Measurements from ENCODE around the gene MBNL3. TPM values are rescaled to one million over a fixed set of nuclear protein-coding genes. Genes with fewer than 3 reads are reported as not detected.

Gene MBNL3
- total and polyA plus RNA-seq, 2 donors (not counting 3 experiments of a cell fraction or from before 2014, with no cell fraction given) = 1.8 to 5.6 TPM

DNA sequence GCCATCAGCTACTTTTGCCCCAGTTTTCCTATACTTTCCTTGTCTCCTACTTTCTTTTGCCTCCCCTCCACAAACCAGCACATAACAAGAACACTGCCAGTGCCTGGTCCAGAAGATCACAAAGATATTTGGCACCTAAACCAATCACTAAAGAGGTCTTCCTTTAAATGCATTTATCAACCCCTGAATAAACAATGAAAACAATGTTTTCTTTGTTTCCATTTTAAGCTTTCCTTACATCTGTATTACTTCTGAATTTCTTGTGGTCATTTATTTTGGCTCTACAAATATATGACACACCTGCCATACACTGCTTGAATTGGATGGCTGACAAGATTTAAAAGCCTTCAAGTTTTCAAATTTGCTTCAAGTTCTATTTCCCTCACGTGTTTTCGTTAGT lies 43.9 kb downstream of the MBNL3 start:
- intact Hi-C loops (cut with micrococcal nuclease) = no loop called here
- Histone ChIP-seq H3K4me2 (ENCODE audit: insufficient read depth, low read length) (no peak overlapping the region), H3K27ac (ENCODE audit: insufficient read depth, low read depth, low read length) (no peak overlapping the region), H3K4me1 (ENCODE audit: control insufficient read depth, extremely low read depth, insufficient read depth, low read length) (no peaks in the 10 kb centered on the region), H4K20me1 (replicated peaks; ENCODE audit: control insufficient read depth, extremely low read depth, insufficient read depth, low read length) (no peaks in the 10 kb centered on the region), H3K36me3 (ENCODE audit: control insufficient read depth in 2 of 2, extremely low read depth in 1 of 2, insufficient read depth in 2 of 2, low read length in 2 of 2) (no peaks in the 10 kb centered on the region), H3K79me2 (ENCODE audit: control insufficient read depth, insufficient read depth, low read length) (no peaks in the 10 kb centered on the region), H3K27me3 (ENCODE audit: control insufficient read depth in 2 of 2, insufficient read depth in 2 of 2, low read length in 2 of 2) (no peaks in the 10 kb centered on the region), H3K9me1 (replicated peaks; ENCODE audit: control insufficient read depth, extremely low read depth, insufficient read depth, low read length) (no peaks in the 10 kb centered on the region), H2AFZ (ENCODE audit: low read depth, low read length) (no peak overlapping the region), H3K4me3 (replicated peaks in 1 of 3; ENCODE audit: insufficient read depth in 1 of 3, low read depth in 1 of 3, low read length in 3 of 3) (no peak overlapping the region), H3K9me3 (replicated peaks; ENCODE audit: control insufficient read depth, insufficient read depth, low read length) (no peaks in the 10 kb centered on the region), H3K9ac (replicated peaks; ENCODE audit: extremely low read depth, insufficient read depth, low read length) (no peak overlapping the region)
- FAIRE-seq = no peak
- dilution Hi-C loops (cut with MboI; ENCODE audit: extremely low pct_ligation_motif_present, low sequenced_read_pairs) = no loop called here
- ChIA-PET CTCF (no interaction called here), POLR2A (no interaction called here)
- DNase-seq (ENCODE audit: low read depth, low spot score) = no peak
- BruUV-seq (replicated peaks) = no TSS peak
- TF ChIP-seq FOS (IDR thresholded peaks at IDR 0.05; ENCODE audit: borderline replicate concordance, insufficient read depth, low read length) (no peak), MYC (IDR thresholded peaks at IDR 0.05; ENCODE audit: low read depth, low read length) (no peak), POLR2A (IDR thresholded peaks at IDR 0.05; ENCODE audit: low read depth, low read length) (no peak), POLR2AphosphoS5 (IDR thresholded peaks at IDR 0.05; ENCODE audit: insufficient read depth, low read depth, low read length) (no peak), GATA2 (IDR thresholded peaks at IDR 0.05; ENCODE audit: insufficient read depth, insufficient read length, low read depth, low read length) (no peak), JUN (IDR thresholded peaks at IDR 0.05; ENCODE audit: borderline replicate concordance, insufficient read depth, insufficient read length, low read depth) (no peak), EZH2 (IDR thresholded peaks at IDR 0.05; ENCODE audit: borderline replicate concordance, low read depth, low read length, severe bottlenecking) (no peak)
- TF ChIP-seq, protein P1, sequence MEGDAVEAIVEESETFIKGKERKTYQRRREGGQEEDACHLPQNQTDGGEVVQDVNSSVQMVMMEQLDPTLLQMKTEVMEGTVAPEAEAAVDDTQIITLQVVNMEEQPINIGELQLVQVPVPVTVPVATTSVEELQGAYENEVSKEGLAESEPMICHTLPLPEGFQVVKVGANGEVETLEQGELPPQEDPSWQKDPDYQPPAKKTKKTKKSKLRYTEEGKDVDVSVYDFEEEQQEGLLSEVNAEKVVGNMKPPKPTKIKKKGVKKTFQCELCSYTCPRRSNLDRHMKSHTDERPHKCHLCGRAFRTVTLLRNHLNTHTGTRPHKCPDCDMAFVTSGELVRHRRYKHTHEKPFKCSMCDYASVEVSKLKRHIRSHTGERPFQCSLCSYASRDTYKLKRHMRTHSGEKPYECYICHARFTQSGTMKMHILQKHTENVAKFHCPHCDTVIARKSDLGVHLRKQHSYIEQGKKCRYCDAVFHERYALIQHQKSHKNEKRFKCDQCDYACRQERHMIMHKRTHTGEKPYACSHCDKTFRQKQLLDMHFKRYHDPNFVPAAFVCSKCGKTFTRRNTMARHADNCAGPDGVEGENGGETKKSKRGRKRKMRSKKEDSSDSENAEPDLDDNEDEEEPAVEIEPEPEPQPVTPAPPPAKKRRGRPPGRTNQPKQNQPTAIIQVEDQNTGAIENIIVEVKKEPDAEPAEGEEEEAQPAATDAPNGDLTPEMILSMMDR (IDR thresholded peaks at IDR 0.05; ENCODE audit: extremely low read depth in 1 of 2, insufficient read depth in 1 of 2, low read depth in 1 of 2, low read length in 2 of 2) = no peak
- TF ChIP-seq, protein P2, sequence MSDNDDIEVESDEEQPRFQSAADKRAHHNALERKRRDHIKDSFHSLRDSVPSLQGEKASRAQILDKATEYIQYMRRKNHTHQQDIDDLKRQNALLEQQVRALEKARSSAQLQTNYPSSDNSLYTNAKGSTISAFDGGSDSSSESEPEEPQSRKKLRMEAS (IDR thresholded peaks at IDR 0.05; ENCODE audit: insufficient read depth, insufficient read length) = no peak
